IPS DF 6.9 (cell line): ENCODE data around the gene NAPB.
A peak's percentile ranks its signal among the peaks of the same experiment; 100 is the strongest.
"Not testable (repeated sequence)": the region's sequence is repeated elsewhere in the genome, so short reads cannot be mapped to it uniquely, and the experiment has no call there.

Source experiments
- DNase-seq: peaks from one replicate; pipeline ENCODE4 v3.0.0-alpha.2; 2013; ENCODE audit warnings: low read depth, low spot score
- H3K27ac ChIP-seq: one replicate; pipeline ENCODE4 v1.5.1; 2013; ENCODE audit warnings: low read length, control low read depth
- H3K27me3 ChIP-seq: 2 replicates; pipeline ENCODE4 v1.6.1; 2013; ENCODE audit warnings: mild to moderate bottlenecking, low read length; ENCODE audit not compliant: control insufficient read depth, insufficient read depth
- H3K36me3 ChIP-seq: 2 replicates; pipeline ENCODE4 v1.6.1; 2013; ENCODE audit warnings: low read length; ENCODE audit not compliant: control insufficient read depth, insufficient read depth
- H3K4me1 ChIP-seq: 2 replicates; pipeline ENCODE4 v1.6.1; 2013; ENCODE audit warnings: low read length; ENCODE audit not compliant: control insufficient read depth, insufficient read depth
- H3K4me3 ChIP-seq: 2 replicates; pipeline ENCODE4 v1.5.1; 2013; ENCODE audit warnings: mild to moderate bottlenecking, low read length
- H3K9me3 ChIP-seq: 2 replicates; pipeline ENCODE4 v1.6.1; 2013; ENCODE audit warnings: low read length, inconsistent platforms; ENCODE audit not compliant: control insufficient read depth, insufficient read depth
- WGBS: extraction: QIAGEN DNeasy Blood & Tissue Kit; methylation state at CpG from one replicate; pipeline ENCODE4 v1.1.7; 2013; ENCODE audit warnings: mixed read lengths, missing lambda C conversion rate; ENCODE audit not compliant: insufficient read length, insufficient coverage; 5-methylcytosine and 5-hydroxymethylcytosine counted together

NAPB gene

GRCh38 chr20:23420943-23421931 lies at the start of gene NAPB:
TSS of gene NAPB (minus strand) at chr20:23421488. CDS start at chr20:23421402, 86 bp downstream.
- peak; percentile 84 for DNase-seq
- WGBS: no CpG with 5 or more reads among the region's 64 CpGs
- Histone ChIP-seq H3K9me3 (no peaks in the 10 kb centered on the region), H3K4me3 (peak within 1 kb of the TSS; percentile 83), H3K27me3 (no peaks in the 10 kb centered on the region), H3K36me3 (no peaks in the 10 kb centered on the region), H3K27ac (no peak within 1 kb of the TSS), H3K4me1 (no peaks in the 10 kb centered on the region; the same call in 1 of the 2 replicates)

DNA sequence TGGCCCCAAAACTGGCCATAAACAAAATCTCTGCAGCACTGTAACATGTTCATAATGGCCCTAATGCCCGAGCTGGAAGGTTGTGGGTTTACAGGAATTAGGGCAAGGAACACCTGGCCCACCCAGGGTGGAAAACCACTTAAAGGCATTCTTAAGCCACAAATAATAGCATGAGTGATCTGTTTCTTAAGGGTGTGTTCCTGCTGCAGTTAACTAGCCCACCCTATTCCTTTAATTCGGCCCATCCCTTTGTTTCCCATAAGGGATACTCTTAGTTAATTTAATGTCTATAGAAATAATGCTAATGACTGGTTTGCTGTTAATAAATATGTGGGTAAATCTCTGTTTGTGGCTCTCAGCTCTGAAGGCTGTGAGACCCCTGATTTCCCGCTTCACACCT lies 45.7 kb upstream of the NAPB start:
- not testable (repeated sequence) for H3K9me3 ChIP-seq, H3K4me1 ChIP-seq, DNase-seq, H3K27ac ChIP-seq, H3K4me3 ChIP-seq, H3K27me3 ChIP-seq, H3K36me3 ChIP-seq
- no CpG with 5 or more reads among the region's 3 CpGs for WGBS

DNA sequence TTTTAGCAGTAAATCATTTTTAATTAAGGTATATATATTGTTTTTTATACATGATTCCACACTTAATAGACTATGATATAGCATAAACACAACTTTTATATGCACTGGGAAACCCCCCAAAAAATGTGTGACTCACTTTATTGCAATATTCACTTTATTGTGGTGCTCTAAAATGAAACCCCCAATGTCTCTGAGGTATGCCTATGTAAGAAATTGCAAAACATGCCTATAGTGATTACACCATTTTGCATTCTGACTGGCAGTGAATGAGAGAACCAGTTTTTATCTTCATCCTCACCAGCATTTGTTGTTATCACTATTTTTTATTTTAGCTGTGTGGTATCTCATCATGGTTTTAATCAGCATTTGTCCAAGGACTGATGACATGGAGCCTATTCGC lies 39.9 kb upstream of the NAPB start:
- no CpG with 5 or more reads among the region's 1 CpG for WGBS
- H3K4me1 ChIP-seq: no peaks in the 10 kb centered on the region
- H3K9me3 ChIP-seq: 0 out of 2 replicates have a peak, but pooled peaks cover 1% of the 10 kb centered on the region
- no peak for DNase-seq
- H3K4me3 ChIP-seq: no peak overlapping the region
- no peaks in the 10 kb centered on the region for H3K27me3 ChIP-seq
- H3K36me3 ChIP-seq: no peaks in the 10 kb centered on the region
- H3K27ac ChIP-seq: no peak overlapping the region

DNA sequence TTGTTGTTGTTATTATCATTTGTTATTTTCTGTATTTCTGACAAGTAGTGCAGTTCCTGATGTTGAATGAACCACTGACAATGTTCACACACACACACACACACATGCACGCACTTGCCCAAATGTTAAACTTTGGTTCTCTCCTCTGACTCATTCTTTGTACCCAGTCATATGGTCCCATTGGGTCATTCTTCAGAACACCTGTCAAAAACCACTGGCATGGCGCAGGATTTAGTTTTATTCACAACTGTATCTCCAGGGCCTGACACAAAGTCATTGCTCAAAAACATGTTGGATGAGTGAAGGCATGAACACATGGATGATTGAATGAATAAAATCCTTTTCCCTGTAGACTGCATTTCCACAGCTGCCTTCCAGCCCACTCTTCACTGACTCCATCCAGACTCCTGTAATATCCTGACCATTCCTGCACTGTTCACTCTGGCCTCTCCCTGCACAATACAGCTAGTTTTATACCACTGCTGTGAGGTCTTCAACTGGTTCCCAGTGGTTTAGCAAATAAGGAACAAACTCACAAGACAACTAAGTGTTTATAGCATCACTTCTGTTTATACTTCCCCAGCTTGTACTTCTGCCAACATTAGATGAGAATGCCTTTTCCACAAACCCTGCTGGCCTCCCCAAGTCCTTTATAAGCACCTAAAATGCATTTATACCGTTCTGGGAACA lies 38.3 kb upstream of the NAPB start:
- H3K27ac ChIP-seq: no peak overlapping the region
- no peaks in the 10 kb centered on the region for H3K36me3 ChIP-seq
- no CpG with 5 or more reads among the region's 3 CpGs for WGBS
- no peak overlapping the region for H3K4me3 ChIP-seq
- no peaks in the 10 kb centered on the region for H3K9me3 ChIP-seq
- H3K27me3 ChIP-seq: no peaks in the 10 kb centered on the region
- DNase-seq: no peak
- no peaks in the 10 kb centered on the region for H3K4me1 ChIP-seq

GRCh38 chr20:23456873-23457272 lies 35.6 kb upstream of the NAPB start:
- no peaks in the 10 kb centered on the region for H3K27me3 ChIP-seq
- no peak for DNase-seq
- no peaks in the 10 kb centered on the region for H3K4me1 ChIP-seq
- whole genome bisulfite sequencing: no CpG with 5 or more reads among the region's 7 CpGs
- H3K9me3 ChIP-seq: no peaks in the 10 kb centered on the region
- H3K27ac ChIP-seq: no peak overlapping the region
- H3K4me3 ChIP-seq: no peak overlapping the region
- H3K36me3 ChIP-seq: no peaks in the 10 kb centered on the region

DNA sequence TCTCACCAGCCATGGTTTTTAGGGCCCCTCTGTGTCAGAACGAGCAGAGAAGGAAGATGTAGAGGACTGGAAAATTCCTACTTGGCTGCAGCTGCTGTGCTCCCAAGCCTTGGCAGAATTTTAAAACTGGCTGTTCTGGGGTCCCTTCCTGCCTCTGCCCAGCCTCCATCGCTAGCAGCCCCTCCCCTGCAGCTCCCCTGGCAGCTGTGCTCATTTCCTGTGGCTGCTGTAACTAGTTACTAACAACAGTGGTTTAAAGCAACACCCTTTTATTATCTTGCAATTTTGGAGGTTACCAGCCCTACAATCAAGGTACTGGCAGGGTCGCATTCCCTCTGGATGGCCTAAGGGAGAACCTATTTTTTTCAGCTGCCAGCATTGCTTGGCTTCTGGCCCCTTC lies 35.1 kb upstream of the NAPB start:
- Histone ChIP-seq H3K4me3 (no peak overlapping the region), H3K36me3 (no peaks in the 10 kb centered on the region), H3K27me3 (no peaks in the 10 kb centered on the region), H3K9me3 (no peaks in the 10 kb centered on the region), H3K27ac (no peak overlapping the region), H3K4me1 (no peaks in the 10 kb centered on the region)
- DNase-seq: no peak
- no CpG with 5 or more reads among the region's 3 CpGs for WGBS

- Histone ChIP-seq H3K9me3 (no peaks in the 10 kb centered on the region), H3K27ac (no peak overlapping the region), H3K27me3 (no peaks in the 10 kb centered on the region), H3K4me3 (no peak overlapping the region), H3K4me1 (no peaks in the 10 kb centered on the region), H3K36me3 (no peaks in the 10 kb centered on the region)
- no CpG with 5 or more reads among the region's 7 CpGs for WGBS
- no peak for DNase-seq
Observed at GRCh38 chr20:23455639-23456038, 34.4 kb upstream of the NAPB start.

DNA sequence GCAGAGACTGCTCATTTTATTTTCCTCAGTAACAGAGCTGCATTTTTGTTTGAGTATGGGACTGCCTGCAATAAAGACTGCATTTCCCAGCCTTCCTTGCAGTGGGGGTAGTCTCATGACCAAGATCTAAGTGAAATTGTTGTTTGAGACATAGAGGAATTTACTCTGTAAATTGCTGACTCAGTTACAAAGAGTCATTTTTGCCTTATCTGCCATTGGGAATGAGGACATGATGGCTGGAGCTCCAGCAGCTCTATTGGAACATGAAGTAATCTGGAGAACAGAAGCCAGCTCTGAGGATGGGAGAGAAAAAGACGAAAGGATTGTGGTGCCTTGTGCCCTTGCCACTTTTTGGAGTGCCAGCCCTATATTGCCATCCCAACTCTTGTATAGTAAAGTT lies 33.5 kb upstream of the NAPB start:
- Histone ChIP-seq H3K9me3 (no peaks in the 10 kb centered on the region), H3K4me3 (no peak overlapping the region), H3K4me1 (no peaks in the 10 kb centered on the region), H3K27ac (no peak overlapping the region), H3K36me3 (no peaks in the 10 kb centered on the region), H3K27me3 (no peaks in the 10 kb centered on the region)
- no CpG with 5 or more reads among the region's 1 CpG for WGBS
- no peak for DNase-seq

- 100% methylated on average over 2 of the region's 15 CpGs for WGBS
- Histone ChIP-seq H3K4me3 (no peak overlapping the region), H3K36me3 (no peaks in the 10 kb centered on the region), H3K9me3 (no peaks in the 10 kb centered on the region), H3K27me3 (no peaks in the 10 kb centered on the region), H3K27ac (no peak overlapping the region), H3K4me1 (no peaks in the 10 kb centered on the region)
- no peak for DNase-seq
Observed at GRCh38 chr20:23453549-23454543, 32.6 kb upstream of the NAPB start.

DNA sequence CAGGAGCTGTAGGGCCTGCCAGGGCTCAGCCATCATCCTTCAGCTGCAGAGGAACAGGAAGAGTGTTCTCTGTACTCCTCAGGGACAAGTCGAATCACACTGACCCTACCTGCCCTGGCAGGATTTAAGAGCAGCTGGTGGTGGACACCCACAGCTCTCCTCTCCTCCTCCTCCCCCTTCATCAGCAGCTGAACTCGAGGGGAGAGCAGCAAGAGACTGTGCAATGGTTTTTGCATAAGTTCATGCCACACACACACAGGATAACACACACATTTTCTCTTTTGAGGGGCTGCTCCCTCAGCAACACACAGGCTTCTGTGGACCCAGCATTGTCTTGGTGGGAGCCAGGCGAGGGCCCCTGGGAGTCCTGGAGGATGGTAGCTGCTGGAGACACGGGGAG lies 31.5 kb upstream of the NAPB start, which contains the start of gene CST11:
TSS of gene CST11 (minus strand) at position 101 of the 400 bp plus-strand sequence. CDS start at position 36, 65 bp downstream.
- H3K4me3 ChIP-seq: no peak within 1 kb of the TSS
- WGBS: no CpG with 5 or more reads among the region's 4 CpGs
- H3K36me3 ChIP-seq: no peaks in the 10 kb centered on the region
- no peaks in the 10 kb centered on the region for H3K9me3 ChIP-seq
- H3K27ac ChIP-seq: no peak within 1 kb of the TSS
- no peaks in the 10 kb centered on the region for H3K27me3 ChIP-seq
- H3K4me1 ChIP-seq: no peaks in the 10 kb centered on the region
- DNase-seq: no peak
